HG03342 (cell line): ENCODE data around the gene BLTP3B.
A peak's percentile ranks its signal among the peaks of the same experiment; 100 is the strongest.

Experiments used
- ATAC-seq: cut with Tn5 transposase; IDR thresholded peaks from one replicate; pipeline ENCODE4 v1.9.1; 2021; ENCODE audit warnings: mild to moderate bottlenecking, moderate library complexity; ENCODE audit not compliant: unreplicated experiment

BLTP3B gene

GRCh38 chr12:100164153-100164704 lies 21.6 kb upstream of the BLTP3B start:
- peak; percentile 5 for ATAC-seq

DNA sequence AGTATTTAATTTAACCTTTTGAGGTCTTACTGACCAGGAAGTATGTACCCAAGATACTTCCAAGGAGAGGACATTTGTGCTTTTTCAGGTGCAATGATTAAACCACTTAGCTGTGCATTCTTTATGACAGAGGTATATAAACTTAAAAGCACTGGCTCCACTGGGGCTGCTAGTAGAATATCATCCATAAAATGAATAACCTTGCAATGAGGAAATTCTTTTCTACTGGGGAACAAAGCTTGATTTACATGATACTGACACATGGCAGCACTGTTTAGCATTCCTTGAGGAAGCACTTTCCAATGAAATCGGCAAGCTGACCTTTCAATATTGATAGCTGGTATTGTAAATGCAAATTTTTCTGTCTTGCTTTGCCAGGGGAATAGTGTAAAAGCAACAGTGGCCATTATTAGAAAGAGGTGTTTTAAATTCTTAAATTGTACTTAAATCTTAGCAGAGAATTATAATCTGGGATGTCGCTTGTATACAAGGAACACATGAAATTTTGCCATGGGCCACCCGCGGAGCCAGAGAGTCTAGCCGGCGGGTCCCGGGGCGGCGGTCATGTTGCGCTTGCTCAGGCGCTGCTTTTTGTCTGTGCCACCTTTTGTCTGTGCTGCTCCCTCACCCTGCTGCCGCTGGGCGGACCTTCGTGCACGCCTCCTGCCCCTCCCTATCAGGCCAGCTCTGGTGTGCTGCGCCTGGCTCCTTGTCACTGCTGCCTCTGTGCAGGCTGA lies 20.9 kb upstream of the BLTP3B start:
- ATAC-seq = peak; percentile 99

DNA sequence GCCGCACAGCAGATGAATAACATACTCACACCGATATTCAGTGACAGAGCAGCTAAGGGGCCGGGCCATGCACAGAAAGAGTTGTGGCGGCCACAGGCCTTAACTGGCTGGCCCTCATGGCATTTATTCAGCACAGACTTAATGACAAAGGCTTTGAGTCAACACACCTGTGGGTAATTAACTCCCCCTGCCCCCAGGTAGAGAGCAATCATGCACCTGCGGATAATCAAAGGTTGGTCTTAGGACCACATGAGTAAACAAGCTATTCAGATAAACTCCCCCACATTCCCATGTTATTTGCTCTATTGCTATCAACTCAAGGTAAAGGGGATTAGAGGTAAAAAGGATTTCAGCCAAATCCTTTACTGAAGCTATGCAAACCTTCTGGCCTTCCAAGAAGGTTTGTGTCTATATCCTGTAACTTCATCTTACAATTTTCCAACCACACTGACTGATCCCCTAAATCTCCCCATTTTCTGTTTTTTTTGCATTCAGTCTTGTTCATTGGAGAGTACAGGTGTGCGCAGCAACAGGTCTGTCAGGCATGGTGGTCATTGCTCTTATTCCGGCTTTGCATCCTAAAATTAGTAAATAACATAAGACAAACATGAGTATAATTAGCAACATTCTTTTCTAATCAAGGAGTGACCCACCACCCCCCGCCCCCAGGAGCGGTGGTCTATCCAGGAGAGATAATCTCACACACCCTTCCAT lies 16.9 kb upstream of the BLTP3B start:
- ATAC-seq = no peak

DNA sequence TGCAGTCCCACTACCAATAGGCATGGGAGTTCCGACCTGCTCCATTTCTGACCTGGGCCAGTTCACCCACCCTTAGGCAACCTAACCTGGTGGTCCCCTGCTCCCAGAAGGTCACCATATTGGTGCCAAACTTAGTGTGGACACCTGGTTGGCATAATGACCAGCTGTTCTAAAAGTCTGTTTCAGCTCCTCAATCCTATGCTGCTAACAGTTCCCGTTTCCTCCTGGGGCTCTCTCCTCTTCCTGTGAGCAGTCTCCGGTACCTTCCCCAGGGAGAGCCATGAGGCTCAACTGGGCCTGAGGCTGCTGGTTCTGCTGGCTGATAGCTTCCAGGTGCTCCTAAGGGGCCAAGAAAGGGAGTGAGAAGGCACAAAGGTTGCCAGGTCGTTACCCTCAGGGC lies 15.9 kb upstream of the BLTP3B start:
- no peak for ATAC-seq

DNA sequence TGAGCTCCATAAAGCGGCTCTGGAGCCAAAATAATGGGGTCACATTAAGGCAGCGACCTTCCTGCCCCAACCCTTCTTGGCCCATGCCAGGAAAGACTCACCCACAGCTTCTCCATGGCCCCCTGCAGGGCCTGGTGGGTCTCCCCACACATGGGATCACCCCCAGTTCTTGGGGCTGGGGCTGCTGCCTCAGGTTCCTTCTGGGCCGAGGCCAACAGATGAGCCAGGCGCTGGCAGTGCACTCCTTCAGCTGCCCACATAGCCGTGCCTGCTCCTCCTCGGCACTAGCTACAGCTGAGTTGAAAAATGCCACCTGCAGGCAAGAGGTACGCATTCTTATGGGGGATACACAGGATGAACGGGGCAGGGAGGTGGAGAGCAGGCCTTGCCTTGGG lies 14.8 kb upstream of the BLTP3B start:
- ATAC-seq = no peak

DNA sequence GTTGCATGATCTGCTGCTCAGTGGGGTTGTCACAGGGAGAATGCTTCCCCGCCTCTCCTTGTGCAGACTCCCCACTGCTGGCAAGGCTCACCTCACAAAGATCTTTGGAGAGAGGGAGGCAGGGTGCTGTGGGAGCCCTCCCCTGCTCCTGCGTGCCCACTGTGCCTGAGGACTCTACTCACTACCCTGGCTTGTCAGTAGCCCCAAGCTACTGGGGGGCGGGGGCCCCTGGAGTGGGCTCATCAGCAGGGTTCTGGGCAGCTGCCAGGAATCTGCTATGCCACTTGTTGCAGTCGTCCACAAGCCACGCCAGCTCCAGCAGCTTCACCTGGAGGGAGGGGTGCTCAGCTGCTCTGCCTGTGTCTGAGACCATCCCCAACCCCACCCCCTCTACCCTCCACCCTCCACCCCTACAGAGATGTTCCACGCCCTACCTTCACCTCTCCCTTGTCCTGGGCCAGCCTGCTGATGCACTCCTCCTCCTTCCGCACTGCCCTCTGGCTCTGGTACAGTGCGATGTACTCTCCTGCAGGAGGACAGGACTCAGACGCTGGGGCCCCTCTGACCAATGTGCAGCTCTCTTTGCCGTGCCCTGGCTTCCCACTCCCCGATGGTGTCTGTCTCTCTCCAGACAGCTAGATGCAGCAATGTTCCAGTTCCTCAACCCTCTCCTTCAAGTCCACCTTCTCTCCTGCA lies 14.2 kb upstream of the BLTP3B start:
- ATAC-seq = no peak

DNA sequence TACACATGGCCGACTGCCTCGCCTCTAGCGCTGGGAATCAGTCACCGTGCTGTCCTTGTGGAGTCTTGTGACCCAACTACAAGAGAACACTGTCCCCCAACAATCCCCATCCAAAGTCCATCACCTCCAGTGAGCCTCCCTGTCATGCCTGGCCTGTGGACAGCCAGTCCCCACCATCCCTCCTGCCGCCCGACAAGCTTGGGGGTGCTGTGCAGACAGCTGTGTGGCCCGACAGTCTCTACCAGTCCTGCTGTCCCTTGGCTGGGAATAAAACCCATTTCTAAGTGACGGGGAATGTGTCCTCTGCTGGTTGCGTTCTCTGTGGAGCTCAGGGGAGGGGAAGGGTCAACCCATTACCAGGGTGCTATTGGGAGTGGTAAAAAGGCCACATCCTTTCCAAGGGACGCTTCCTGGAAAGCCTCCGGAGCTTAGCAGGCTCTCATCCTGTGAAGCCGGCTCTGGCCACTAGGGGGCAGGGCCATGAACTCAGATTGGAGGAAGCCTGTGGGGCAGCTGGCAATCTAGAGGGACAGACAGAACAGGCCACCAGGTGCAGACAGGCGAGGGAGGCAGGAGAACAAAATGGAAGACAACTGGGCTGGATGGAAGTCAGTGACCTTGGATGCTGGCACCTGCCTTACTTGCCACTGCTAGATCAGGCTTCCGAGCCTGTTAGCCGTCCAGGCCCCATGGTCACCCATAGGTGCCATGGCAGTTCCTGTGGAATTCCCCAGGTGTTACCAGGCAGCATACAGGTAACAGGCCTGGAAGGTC lies 12.0 kb upstream of the BLTP3B start:
- ATAC-seq = peak; percentile 90

GRCh38 chr12:100153131-100153530 lies 10.5 kb upstream of the BLTP3B start:
- no peak for ATAC-seq

- ATAC-seq = no peak
These were observed 9.1 kb upstream of the BLTP3B start for GRCh38 chr12:100151769-100152168.

DNA sequence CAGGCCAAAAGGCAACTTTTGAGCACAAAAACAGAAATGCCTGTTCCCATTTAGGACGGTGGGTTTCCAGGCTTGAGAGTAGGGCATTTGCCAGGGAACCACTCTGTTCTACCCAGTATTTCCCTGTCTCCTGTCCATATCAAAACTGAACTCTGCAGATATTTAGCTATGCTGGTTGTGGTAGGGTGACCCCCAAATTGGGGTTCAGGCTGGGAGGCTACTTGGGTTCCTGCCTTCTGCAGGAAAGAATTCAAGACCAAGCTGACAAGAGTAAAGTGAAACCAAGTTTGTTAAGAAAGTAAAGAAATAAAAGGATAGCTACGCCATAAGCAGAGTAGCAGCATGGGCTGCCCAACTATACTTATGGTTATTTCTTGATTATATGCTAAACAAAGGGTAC lies 3.6 kb upstream of the BLTP3B start:
- no peak for ATAC-seq

GRCh38 chr12:100145643-100146042 lies 3.0 kb upstream of the BLTP3B start:
- no peak for ATAC-seq

DNA sequence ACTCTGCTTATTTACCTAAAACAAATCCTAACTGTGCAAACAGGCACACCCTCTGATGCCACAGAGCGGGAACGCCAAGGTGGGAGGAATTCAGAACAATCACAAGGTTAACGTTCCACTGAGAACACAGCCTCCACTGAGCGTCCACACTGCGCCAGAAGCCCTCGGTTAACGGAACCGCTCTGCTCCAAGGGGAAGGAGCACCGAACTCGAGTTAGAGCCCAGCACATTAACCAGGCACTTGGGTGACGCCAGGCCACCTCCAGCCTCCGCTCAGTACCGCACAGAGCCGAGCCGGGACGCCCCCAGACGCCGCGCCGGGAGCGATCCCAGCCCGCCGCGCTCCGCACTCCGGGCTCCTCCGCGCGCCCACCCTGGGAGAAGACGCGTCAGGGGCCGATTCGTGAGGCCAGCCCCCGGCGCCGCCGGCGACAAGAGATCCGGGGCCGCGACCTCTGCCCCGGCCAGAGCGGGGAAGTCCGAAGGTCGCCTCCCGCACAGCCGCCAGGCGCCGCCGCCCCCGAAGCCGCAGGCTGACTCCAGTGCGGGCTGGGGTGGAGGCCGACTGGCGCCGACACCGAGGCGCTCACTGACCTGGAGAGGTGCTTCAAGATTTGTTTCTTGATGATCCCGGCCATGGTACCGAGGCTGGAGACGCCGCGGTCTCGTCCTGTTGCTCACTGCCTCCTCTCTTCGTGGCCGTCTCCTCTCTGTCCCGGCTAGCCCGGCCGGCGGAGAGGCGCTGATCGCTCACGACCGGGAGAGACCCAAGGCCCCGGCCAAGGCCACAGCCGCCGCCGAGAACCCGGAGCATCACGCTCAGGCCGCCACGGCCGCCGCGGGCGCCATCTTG lies 450 bp downstream of the BLTP3B start:
- ATAC-seq = peak; percentile 35

- peak; percentile 27 for ATAC-seq
These were observed 1.0 kb downstream of the BLTP3B start for GRCh38 chr12:100141666-100141997.

- no peak for ATAC-seq
These were observed 3.9 kb downstream of the BLTP3B start for GRCh38 chr12:100138803-100139098.

DNA sequence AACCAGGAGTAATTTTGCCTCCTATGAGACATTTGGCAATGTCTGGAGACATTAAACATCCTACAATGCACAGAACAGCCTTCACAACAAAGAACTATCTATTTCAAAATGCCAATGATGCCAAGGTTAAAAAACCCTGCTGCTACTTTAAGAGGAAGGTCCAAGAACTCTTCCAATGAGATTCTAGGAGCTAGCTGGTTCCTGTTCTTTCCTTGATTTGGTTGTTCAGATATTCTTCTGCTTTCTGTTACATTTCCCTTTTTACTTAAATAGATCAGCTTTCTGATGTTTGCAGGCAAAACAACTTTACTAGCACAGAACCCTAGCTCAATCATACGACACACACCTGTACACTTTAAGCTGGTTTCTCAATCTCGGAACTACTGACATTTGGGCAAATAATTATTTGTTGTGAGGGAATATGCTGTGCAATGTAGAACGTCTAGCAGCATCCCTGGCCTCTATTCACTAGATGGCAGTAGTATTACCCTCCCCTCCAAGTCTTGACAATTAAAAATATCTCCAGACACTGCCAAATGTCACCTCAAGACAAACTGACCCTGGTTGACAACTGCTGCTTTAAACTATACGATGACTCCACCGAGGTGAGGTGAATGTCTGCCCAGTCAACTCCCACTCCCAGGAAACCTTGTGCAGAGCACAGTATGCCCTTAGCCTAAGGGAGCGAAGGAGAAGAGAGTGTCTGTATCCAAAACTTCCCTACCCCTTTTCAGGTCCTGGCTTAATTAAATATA lies 4.4 kb downstream of the BLTP3B start:
- ATAC-seq = no peak

DNA sequence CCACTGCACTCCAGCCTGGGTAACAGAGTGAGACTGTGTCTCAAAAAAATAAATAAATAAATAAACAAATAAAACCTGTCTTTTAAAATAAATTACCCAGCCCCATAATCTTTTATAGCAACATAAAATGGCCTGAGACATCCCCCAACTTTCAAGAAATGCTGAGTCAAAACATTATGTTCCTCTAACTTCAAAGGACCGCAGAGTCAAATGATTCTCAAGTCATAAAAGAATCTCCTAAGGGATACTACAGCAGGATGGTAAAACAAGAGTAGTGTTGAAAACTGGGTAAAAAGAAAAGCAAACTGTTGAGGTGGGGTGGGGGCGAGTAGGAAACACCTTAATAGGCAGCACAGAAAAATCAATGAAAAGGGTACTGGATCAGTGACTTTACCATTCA lies 9.5 kb downstream of the BLTP3B start:
- no peak for ATAC-seq

DNA sequence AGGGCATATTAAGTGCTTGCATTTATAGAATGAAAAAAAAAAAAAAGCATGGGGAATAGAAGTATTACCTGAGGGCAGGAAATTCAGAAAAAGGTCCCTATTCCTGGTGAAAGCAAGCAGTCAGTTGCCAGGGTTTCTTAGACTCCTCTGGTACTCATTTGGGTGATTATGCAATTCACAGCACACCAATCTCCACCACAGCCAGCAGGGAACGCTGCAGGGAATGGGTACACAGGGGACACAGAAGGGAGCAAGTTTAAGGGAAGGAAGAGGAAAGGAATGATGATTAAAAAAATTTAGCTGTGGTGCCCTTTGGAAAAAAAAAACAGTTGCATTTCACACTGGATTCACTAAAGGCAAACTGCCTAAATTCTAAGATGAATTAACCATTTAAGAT lies 14.2 kb downstream of the BLTP3B start:
- no peak for ATAC-seq

- ATAC-seq = no peak
These were observed 14.7 kb downstream of the BLTP3B start for GRCh38 chr12:100127766-100128511.
